Measurements from ENCODE around the gene CTNNB1.

DNA sequence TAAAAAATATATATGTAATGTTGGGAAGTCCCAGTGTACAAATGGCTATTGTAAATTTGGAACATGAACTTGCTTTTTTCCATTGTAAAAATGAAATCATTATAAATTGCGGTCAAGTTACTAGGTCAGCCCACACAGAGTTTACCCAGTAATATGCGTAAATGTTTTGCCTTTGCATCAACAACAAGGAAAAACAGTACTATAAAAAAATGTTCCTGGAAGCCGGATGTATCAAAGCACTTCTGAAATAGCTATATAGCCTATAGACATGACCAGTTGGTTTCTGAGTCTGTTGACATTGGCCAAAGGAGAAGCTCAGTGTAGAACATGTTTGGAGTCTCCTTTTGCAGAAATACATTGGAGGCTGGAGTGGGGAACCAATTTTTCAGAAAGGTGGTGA lies 23.2 kb downstream of the CTNNB1 start:
- TF ChIP-seq CTCF (conservative IDR thresholded peaks at IDR 0.05; ENCODE audit: low read length) (no peak), EZH2phosphoT487 (IDR thresholded peaks at IDR 0.05; ENCODE audit: borderline replicate concordance, low read depth, low read length) (no peak)

Measured in OCI-LY7 (cell line).